Hematopoietic multipotent progenitor cell treated with erythropoietin and hydrocortisone succinate and interleukin-3 and kit ligand, for 17 days (in vitro differentiated cells): Measurements from ENCODE around the gene CMIP.

Experiments
- DNase-seq: peaks from one replicate; pipeline ENCODE4 v3.0.0-alpha.2; 2015; ENCODE audit warnings: low spot score

The CMIP gene

GRCh38 chr16:81607805-81608522 lies 163.4 kb downstream of the CMIP start:
- DNase-seq: no peak

- no peak for DNase-seq
Observed at GRCh38 chr16:81608523-81609209, 164.1 kb downstream of the CMIP start.

DNA sequence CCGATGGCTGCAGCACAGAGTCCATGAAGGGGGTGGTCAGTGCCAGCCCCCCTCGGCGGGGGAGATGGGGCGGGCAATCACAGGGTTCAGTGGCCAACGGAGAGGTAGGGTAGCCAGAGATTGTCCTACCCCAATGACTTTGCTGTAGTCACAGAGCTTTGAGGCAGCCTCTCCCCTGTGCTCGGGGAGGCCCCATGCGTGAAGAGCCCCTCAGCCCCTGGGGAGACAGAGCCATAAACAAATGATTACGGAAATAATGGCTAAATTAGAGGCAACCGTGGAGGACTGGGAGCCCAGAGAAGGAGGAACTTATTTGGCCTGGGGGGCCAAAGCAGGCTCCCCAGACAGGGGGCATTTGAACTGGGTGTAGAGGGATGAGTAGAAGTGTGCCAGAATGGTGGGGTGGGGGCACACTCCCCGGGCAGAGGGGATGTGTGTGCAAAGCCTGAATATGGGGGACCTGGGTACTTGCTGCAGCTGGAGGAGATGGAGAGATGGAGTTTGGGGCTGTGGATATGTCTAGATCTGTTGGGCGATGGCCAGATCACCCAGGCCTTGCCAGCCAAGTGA lies 164.8 kb downstream of the CMIP start:
- DNase-seq: no peak

- no peak for DNase-seq
Observed at GRCh38 chr16:81610144-81610842, 165.7 kb downstream of the CMIP start.

GRCh38 chr16:81610936-81611335 lies 166.3 kb downstream of the CMIP start:
- DNase-seq: no peak

DNA sequence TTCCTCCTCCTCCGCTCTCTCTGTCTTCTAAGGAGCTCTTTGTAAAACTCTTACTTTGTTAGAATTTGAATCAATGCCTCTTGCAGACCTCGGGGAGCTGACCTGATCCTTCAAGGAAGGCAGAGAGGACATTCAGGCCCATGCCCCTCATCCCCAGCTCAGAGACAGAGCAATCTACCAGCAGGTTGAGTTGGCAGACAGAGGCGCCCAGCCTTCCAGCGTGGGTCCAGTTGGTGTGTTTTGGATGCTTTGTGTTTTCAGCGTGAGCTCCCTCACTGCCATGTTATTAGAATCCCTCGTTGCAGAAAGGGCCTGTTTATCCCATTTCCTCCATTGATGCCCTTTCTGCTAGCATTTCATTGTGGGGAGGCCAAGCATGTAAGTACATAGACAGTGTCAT lies 167.1 kb downstream of the CMIP start:
- no peak for DNase-seq

DNA sequence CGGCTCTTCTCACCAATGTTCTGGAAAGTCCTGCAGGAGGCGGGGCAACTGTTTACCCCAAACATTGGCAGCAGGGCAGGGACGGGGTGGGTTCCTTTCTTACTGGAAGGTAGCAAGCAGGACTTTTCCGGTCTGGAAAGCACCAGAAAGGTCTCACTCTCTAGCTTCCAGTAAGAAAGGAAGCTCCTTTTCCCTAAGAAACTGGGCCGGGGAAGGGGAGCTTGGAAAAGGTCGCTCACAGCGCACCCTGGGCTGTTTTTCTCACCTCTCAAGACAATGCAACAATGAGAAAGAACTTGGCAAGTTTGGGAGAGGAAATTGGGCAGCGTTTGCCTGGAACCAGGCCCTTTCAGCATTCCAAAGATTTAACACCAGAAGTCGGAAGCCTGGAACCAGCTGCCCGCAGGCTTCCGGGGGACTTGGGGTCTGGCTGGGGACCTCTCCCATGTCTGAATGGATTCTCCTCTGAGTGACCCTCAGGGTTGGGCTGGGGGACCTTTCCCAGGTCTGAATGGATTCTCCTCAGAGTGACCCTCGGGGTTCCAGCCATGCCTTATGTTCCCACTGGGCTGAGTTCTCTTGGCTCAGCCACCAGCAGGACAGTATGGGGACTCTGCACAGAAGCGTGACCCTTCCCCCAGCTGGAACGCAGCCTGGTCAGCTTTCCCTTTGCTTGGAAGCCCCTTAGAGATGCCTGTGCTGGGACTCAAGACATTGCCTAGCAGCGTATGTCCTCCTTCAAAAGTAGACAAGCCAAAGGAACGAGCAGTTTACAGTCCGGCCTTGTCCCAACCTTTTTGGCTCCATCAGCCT lies 167.9 kb downstream of the CMIP start:
- no peak for DNase-seq

- DNase-seq: no peak
Observed at GRCh38 chr16:81614171-81614570, 169.6 kb downstream of the CMIP start.

- DNase-seq: no peak
Observed at GRCh38 chr16:81614654-81615359, 170.2 kb downstream of the CMIP start.

GRCh38 chr16:81615411-81615810 lies 170.8 kb downstream of the CMIP start:
- no peak for DNase-seq

- DNase-seq: no peak
Observed at GRCh38 chr16:81615833-81616232, 171.2 kb downstream of the CMIP start.

DNA sequence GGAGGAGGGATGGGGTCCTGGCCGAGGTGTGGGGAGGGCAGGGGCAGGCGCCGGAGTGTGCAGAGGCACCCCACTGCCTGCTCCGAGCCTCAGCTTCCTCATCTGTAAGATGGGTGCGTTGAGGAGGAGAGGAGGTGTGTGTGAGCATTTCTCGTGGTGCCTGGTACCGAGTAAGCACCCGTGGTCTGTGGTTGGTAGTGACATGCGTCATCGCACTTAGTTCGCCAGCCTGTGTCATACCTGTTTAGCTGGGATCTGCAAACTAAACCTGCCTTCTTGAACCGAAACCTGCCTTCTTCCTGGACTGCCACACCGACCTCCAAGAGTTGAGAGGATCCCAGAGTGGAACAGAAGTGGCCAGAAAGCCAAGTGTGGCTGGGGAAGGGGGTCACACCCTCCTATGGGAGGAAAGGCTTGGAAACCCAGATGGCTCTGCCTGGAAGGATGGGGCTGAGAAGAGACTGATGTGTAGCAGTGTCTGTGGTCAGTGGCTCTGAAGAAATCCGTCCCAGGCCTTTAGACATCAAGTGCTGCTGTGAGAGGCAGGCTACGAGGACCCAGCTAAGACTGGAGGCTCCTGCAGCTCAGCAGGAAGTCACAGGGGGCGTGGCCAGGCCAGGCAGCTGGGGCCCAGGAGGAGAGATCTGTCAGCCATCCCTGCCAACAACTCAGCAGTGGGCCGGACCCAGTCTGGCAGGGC lies 171.9 kb downstream of the CMIP start:
- no peak for DNase-seq

DNA sequence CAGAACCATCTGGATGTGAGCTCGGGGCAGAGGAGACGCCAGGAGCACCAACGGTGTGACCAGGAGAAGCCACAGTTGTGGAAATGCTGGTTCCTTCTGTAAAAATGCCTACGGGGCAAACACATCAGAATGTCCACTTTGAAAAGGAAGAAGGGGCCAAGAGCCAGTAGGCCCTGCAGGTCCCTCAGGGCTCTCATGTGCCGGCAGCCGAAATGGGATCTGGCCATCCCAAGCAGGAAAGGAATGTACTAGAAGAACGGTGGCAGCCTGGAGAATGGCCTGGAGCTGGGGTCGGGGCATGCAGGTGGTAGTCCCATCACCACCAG lies 172.4 kb downstream of the CMIP start:
- no peak for DNase-seq

GRCh38 chr16:81618187-81618586 lies 173.6 kb downstream of the CMIP start:
- no peak for DNase-seq

DNA sequence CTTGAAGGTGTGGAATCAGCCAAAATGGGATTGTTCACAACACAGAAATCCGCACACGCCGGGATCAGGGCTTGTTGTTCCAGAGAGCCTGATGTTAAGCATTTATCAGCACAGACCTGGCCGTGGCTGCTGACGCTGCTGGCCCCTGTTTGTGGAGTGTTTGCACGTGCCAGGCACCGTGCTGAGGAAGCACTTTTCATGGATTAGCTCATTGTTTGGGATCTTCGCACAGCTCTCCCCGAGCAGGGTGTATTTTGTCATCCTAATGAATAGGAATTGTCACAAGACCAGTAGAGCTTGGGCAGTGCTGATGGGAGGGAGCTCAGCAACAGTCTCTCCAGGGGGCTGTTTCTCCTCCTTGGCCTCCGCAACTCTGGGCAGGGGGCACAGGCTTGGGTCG lies 174.1 kb downstream of the CMIP start:
- no peak for DNase-seq

DNA sequence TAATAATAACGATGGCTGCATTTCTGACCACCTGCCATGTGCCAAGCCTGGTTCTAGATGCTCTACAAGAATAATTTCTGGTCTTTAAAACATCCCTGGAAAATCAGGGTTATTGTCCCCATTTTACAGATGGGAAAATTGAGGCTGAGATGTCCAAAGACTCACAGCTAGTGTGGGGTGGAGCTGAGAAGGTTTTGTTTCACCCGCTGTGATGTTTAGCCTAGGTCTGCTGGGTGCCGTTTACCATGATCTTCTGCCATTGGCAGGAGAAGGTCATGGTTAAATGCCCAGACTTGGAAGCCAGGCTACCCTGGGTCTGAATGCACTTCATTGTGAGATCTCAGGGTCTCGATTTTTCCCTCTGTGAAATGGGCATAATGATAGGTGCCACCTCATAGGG lies 175.4 kb downstream of the CMIP start:
- DNase-seq: no peak

- DNase-seq: no peak
Observed at GRCh38 chr16:81620796-81621195, 176.2 kb downstream of the CMIP start.

DNA sequence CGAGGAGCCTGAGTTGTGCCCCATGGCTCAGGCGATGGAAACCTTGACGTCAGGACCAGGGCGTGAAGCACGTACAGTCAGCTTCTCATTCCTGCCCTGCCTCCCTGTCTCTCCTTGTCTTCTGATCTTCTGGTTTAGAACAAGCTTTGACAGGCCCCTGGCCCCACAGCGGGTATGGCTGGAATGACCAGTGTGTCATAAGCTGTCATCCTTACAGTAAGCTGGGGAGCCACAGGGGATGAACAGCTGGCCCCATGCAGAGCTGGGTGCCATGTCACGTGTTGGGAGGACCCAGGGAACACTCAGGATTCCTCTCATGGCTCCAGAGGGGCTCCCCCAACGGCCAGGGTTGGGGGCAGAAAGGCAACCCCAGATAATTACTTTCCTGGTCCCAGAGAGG lies 176.9 kb downstream of the CMIP start:
- no peak for DNase-seq

DNA sequence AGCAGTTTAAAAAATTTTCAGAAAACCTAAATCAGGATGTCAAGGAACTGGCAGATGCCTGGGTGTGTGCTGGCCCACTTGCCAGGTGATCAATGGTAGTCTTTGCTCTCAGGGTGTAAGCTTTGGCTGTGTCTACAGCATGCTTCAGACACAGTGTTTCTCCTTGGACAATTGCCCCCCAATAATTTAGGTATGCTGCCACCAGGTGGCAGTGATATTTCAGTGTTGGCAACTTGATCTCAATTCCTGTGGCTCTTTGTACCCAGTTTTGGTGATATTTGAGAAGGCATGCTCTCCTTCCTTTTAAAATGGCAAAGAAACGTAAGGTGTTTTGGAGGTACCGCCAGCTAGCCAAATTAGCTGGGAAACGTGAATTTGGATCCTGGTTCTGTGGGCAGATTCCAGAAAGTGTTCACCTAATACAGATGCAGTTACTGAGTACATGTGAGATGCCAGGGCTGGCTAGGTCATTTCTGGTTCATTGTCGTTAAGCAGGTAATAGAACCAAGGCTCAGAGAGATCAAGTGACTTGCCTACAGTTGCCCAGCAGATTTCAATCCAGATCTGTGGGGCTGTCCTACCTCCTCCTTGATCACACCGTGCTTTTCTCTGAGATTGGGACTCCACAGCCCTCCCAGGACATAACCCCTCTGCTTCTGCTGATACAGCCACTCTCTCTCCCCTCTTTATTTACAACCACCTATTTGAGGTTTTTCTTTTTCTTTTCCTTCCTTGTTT lies 178.9 kb downstream of the CMIP start:
- DNase-seq: peak; percentile 86

DNA sequence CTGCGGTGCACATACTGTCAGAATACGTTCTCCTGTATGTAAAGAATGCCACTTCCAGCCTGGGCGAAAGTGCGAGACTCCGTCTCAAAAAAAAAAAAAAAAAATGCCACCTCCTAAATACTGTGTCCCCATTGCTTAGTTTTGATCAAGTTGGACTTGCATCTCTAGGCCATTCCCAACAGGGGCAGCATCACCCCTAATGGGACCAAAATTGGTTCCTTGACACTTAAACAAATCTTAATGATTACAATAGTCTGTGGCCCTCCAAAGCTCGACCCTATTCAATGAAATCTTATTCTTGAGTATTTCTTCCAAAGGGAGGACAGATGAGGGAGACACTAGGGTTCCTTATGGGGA lies 179.8 kb downstream of the CMIP start:
- DNase-seq: no peak
